Gastroesophageal sphincter (tissue), 3 donors: ENCODE results near the gene GTF3A.

ENCODE experiments used
- CTCF ChIP-seq, 4 experiments: fragments of 200-600 bp in 2 of 4; fragments of 450-650 bp in 2 of 4; sonication (generic) in 1 of 4; IDR thresholded peaks; one replicate each; pipeline ENCODE4 v1.5.1; 2017 to 2019; ENCODE audit warnings: antibody characterized with exemption in 4 of 4, mild to moderate bottlenecking in 2 of 4, moderate library complexity in 2 of 4
- POLR2A ChIP-seq, 2 donors: fragments of 450-650 bp; IDR thresholded peaks; one replicate each; pipeline ENCODE4 v1.6.1; 2017; ENCODE audit warnings: antibody characterized with exemption in 2 of 2, mild to moderate bottlenecking in 2 of 2, moderate library complexity in 1 of 2

- TF ChIP-seq POLR2A (IDR thresholded peaks at IDR 0.05) (no peak), CTCF (IDR thresholded peaks at IDR 0.05) (peak in 1 of 4 experiments; percentile 7)
Observed at GRCh38 chr13:27450921-27451471, 26.6 kb downstream of the GTF3A start.
